GM12878 (cell line): ENCODE measurements around the gene MAP7D2. TPM values are rescaled to one million over a fixed set of nuclear protein-coding genes. Genes with fewer than 3 reads are reported as not detected.

ENCODE experiments used
- ATAC-seq: fragments of 200-7000 bp; cut with Tn5 transposase; 3 replicates; pipeline ENCODE4 v1.9.1; 2020; ENCODE audit warnings: mild to moderate bottlenecking, moderate library complexity
- BruUV-seq: library from RNA; stranded (reverse); fragments of 400-500 nt; replicated peaks from 2 replicates; lab custom pipeline; 2021; lab: Mats Ljungman, UMichigan
- CTCF ChIA-PET: fragments of 300-600 bp; sonication (Branson Sonifier 250); formaldehyde crosslinking; extraction: SDS; loops from one replicate; lab custom pipeline; 2021; ENCODE audit warnings: inconsistent platforms; lab: Yijun Ruan, JAX
- POLR2A ChIA-PET: fragments of 350-600 bp; formaldehyde crosslinking; extraction: SDS; loops from one replicate; lab custom pipeline; 2021; ENCODE audit warnings: inconsistent platforms; lab: Charles Lee
- RAD21 ChIA-PET: fragments of 300-600 bp; sonication (Branson Sonifier 250); formaldehyde crosslinking; loops from one replicate; lab custom pipeline; 2023; ENCODE audit warnings: antibody characterized with exemption; ENCODE audit not compliant: unreplicated experiment; lab: Charles Lee
- SMC1A ChIA-PET: fragments of 300-600 bp; sonication (Branson Sonifier 250); formaldehyde crosslinking; loops from one replicate; lab custom pipeline; 2023; ENCODE audit not compliant: unreplicated experiment, uncharacterized antibody; lab: Charles Lee
- DNase-seq: peaks from one replicate; pipeline ENCODE4 v3.0.0-alpha.2; 2011; ENCODE audit warnings: low read depth, low spot score
- FAIRE-seq: peaks from 3 replicates; lab custom pipeline; 2011; peaks lifted over from hg19 to GRCh38; lab: Jason Lieb, UNC
- H2AFZ ChIP-seq: 2 replicates; pipeline ENCODE4 v1.6.0; 2011; ENCODE audit warnings: low read depth, low read length, control low read depth; ENCODE audit not compliant: control insufficient read depth
- H3K27ac ChIP-seq: 2 replicates; pipeline ENCODE4 v1.5.1; 2011; ENCODE audit warnings: control low read depth; ENCODE audit not compliant: control insufficient read depth, insufficient read depth
- H3K27me3 ChIP-seq, 2 experiments: replicated peaks in 1 of 2; 2 replicates each; pipeline versions ENCODE4 v1.6.0 to v1.6.1; 2011; ENCODE audit warnings: low read length in 1 of 2; ENCODE audit not compliant: control insufficient read depth in 2 of 2, insufficient read depth in 2 of 2
- H3K36me3 ChIP-seq, 2 experiments: 2 replicates each; pipeline ENCODE4 v1.5.1; 2011; ENCODE audit warnings: low read length in 1 of 2; ENCODE audit not compliant: control insufficient read depth in 2 of 2, insufficient read depth in 2 of 2
- H3K4me1 ChIP-seq: 2 replicates; pipeline ENCODE4 v1.6.1; 2011; ENCODE audit warnings: mild to moderate bottlenecking, low read length, moderate library complexity, mixed read lengths; ENCODE audit not compliant: control insufficient read depth, insufficient read depth
- H3K4me2 ChIP-seq: 2 replicates; pipeline ENCODE4 v1.6.0; 2011; ENCODE audit warnings: control low read depth; ENCODE audit not compliant: control insufficient read depth, insufficient read depth
- H3K4me3 ChIP-seq: fragments of 200-600 bp; sonication (generic); 2 replicates; pipeline ENCODE4 v1.5.1; 2016
- H3K79me2 ChIP-seq: 2 replicates; pipeline ENCODE4 v1.6.0; 2011; ENCODE audit warnings: low read length; ENCODE audit not compliant: control insufficient read depth, insufficient read depth
- H3K9ac ChIP-seq: 2 replicates; pipeline ENCODE4 v1.8.0; 2011; ENCODE audit warnings: low read length, control low read depth, mixed read lengths; ENCODE audit not compliant: control insufficient read depth, insufficient read depth
- H3K9me3 ChIP-seq: replicated peaks from 3 replicates; pipeline ENCODE4 v1.5.1; 2011; ENCODE audit warnings: mild to moderate bottlenecking, low read length; ENCODE audit not compliant: control insufficient read depth, insufficient read depth
- H4K20me1 ChIP-seq: 2 replicates; pipeline ENCODE4 v1.6.0; 2011; ENCODE audit not compliant: control insufficient read depth, insufficient read depth
- BACH1 ChIP-seq: fragments of 450-650 bp; IDR thresholded peaks from 2 replicates; pipeline ENCODE4 v1.6.1; 2017; ENCODE audit warnings: mild to moderate bottlenecking, borderline replicate concordance
- BHLHE40 ChIP-seq, 2 experiments: fragments of 450-650 bp in 1 of 2; IDR thresholded peaks; 2 replicates each; pipeline ENCODE4 v1.6.1; 2011 to 2017; ENCODE audit warnings: low read depth in 2 of 2, borderline replicate concordance in 1 of 2, improper control_type of control experiment in 1 of 2, low read length in 1 of 2, mild to moderate bottlenecking in 1 of 2
- CHD4 ChIP-seq: fragments of 200-600 bp; sonication (generic); IDR thresholded peaks from 2 replicates; pipeline ENCODE4 v1.6.1; 2016; ENCODE audit warnings: mild to moderate bottlenecking
- HDAC6 ChIP-seq: fragments of 200-600 bp; sonication (generic); IDR thresholded peaks from one replicate; pipeline ENCODE4 v1.8.0; 2017; ENCODE audit warnings: antibody characterized with exemption; ENCODE audit not compliant: unreplicated experiment
- IRF4 ChIP-seq: IDR thresholded peaks from 2 replicates; pipeline ENCODE4 v1.6.1; 2011; ENCODE audit warnings: low read depth, low read length
- ZZZ3 ChIP-seq: IDR thresholded peaks from 2 replicates; pipeline ENCODE4 v1.6.1; 2011; ENCODE audit warnings: low read depth; ENCODE audit not compliant: control insufficient read depth, insufficient read length
- WGBS: methylation state at CpG from one replicate; pipeline ENCODE4 v1.1.6; 2016; ENCODE audit warnings: low lambda C conversion rate; ENCODE audit not compliant: insufficient replicate concordance, insufficient coverage; ENCODE audit errors: missing lambda C conversion rate; 5-methylcytosine and 5-hydroxymethylcytosine counted together
- in situ Hi-C: fragments of 300-500 bp; cut with MboI; formaldehyde crosslinking; loops from 9 replicates; pipeline ENCODE4 v1.14.3; 2018; ENCODE audit warnings: mixed read lengths
- intact Hi-C: fragments of 100-400 bp; cut with micrococcal nuclease; formaldehyde crosslinking; loops from one replicate; pipeline ENCODE4 v1.14.2; 2022; ENCODE audit not compliant: unreplicated experiment
- polyA plus RNA-seq, 11 experiments: library from polyadenylated mRNA; depleted of rRNA in 4 of 11; unstranded in 6 of 11; stranded (reverse) in 5 of 11; fragments of >200 nt; fragmentation: Nextera tagmentation in 4 of 11; fragmentation: Illumina TruSeq in 1 of 11; extraction: Ambion mirVana in 4 of 11; extraction: Trizol in 1 of 11; gene quantifications; 1 replicate in 1 of 11; 2 replicates in 10 of 11; pipeline versions ENCODE4 v1.2.1 to v1.2.3, GENCODE V29; 2011 to 2016; ENCODE audit warnings: inconsistent platforms in 2 of 11, missing spikeins in 2 of 11, low read depth in 1 of 11
- total RNA-seq, 4 experiments: library from RNA; depleted of rRNA in 3 of 4; stranded (reverse); fragments of >200 nt in 3 of 4; fragmentation: Illumina TruSeq in 1 of 4; extraction: Trizol in 1 of 4; gene quantifications; 2 replicates each; pipeline versions ENCODE4 v1.2.1 to v1.2.3, GENCODE V29; 2013 to 2021
- TF ChIP-seq, protein P1 (sequence below), 3 experiments: IDR thresholded peaks in 2 of 3; conservative IDR thresholded peaks in 1 of 3; 2 replicates each; pipeline ENCODE4 v1.5.1; 2011; ENCODE audit warnings: low read depth in 3 of 3, low read length in 3 of 3, mild to moderate bottlenecking in 3 of 3, control low read depth in 2 of 3, moderate library complexity in 2 of 3, inconsistent platforms in 1 of 3, mixed read lengths in 1 of 3; ENCODE audit not compliant: control insufficient read depth in 2 of 3, insufficient read depth in 1 of 3; ENCODE audit errors: extremely low read depth in 1 of 3
- TF ChIP-seq, protein P2 (sequence below): fragments of 150-350 bp; IDR thresholded peaks from 2 replicates; pipeline ENCODE4 v1.6.1; 2016; ENCODE audit warnings: low read depth, low read length
- TF ChIP-seq, protein P3 (sequence below): IDR thresholded peaks from 2 replicates; pipeline ENCODE4 v1.6.1; 2011; ENCODE audit warnings: mild to moderate bottlenecking, low read depth, low read length, moderate library complexity; ENCODE audit not compliant: insufficient replicate concordance

Gene MAP7D2
- total and polyA plus RNA-seq, 10 of the 15 experiments (the other 5 are each of a cell fraction or from before 2014, with no cell fraction given), result 0.06 to 18.4 (median 0.22) TPM

DNA sequence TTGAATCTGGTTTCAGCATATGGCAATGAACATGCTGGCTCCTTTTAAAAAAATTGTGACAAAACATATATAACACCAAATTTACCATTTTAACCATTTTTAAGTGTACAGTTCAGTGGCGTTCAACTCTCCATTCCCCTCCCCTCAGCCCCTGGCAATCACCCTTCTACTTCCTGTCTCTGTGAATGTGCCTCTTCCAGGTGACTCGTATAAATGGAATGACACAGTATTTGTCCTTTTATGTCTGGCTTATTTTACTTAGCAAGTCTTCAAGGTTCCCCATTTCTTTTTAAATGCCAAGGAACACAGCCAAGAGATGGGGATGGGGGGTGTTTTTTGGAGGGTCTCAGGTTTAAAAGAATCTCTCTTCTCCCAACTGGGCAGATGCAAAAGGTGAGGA, 90.4 kb downstream of the MAP7D2 start:
- no peaks in the 10 kb centered on the region for H3K4me1 ChIP-seq
- ATAC-seq, result no peak
- no peaks in the 10 kb centered on the region for H4K20me1 ChIP-seq
- no peak overlapping the region for H3K4me3 ChIP-seq
- no peak for FAIRE-seq
- in situ Hi-C loops, result no loop called here
- SMC1A ChIA-PET, result no interaction called here
- H3K27ac ChIP-seq, result no peak overlapping the region
- POLR2A ChIA-PET, result interaction anchor here (1.3 kb wide), 1 partner anchor 14 kb away, joined by 3 read pairs; no protein-coding TSS in a partner anchor
- RAD21 ChIA-PET, result no interaction called here
- H3K27me3 ChIP-seq, result no peaks in the 10 kb centered on the region; a peak in 1 of 4 replicates
- no peak for DNase-seq
- H3K79me2 ChIP-seq, result no peaks in the 10 kb centered on the region
- BruUV-seq, result no TSS peak
- no peaks in the 10 kb centered on the region for H3K36me3 ChIP-seq
- CTCF ChIA-PET, result no interaction called here
- H3K9ac ChIP-seq, result no peak overlapping the region
- WGBS, result 22% methylated on average over 2 of the region's 2 CpGs
- no peak overlapping the region for H3K4me2 ChIP-seq
- TF ChIP-seq BHLHE40 (IDR thresholded peaks at IDR 0.05; ENCODE audit: borderline replicate concordance in 1 of 2, low read depth in 2 of 2, low read length in 1 of 2), result no peak
- TF ChIP-seq HDAC6, result no peak
- no peak for TF ChIP-seq CHD4
- no peak for TF ChIP-seq ZZZ3
- TF ChIP-seq IRF4, result no peak
- TF ChIP-seq BACH1, result no peak
- TF ChIP-seq, protein P1, sequence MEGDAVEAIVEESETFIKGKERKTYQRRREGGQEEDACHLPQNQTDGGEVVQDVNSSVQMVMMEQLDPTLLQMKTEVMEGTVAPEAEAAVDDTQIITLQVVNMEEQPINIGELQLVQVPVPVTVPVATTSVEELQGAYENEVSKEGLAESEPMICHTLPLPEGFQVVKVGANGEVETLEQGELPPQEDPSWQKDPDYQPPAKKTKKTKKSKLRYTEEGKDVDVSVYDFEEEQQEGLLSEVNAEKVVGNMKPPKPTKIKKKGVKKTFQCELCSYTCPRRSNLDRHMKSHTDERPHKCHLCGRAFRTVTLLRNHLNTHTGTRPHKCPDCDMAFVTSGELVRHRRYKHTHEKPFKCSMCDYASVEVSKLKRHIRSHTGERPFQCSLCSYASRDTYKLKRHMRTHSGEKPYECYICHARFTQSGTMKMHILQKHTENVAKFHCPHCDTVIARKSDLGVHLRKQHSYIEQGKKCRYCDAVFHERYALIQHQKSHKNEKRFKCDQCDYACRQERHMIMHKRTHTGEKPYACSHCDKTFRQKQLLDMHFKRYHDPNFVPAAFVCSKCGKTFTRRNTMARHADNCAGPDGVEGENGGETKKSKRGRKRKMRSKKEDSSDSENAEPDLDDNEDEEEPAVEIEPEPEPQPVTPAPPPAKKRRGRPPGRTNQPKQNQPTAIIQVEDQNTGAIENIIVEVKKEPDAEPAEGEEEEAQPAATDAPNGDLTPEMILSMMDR (IDR thresholded peaks at IDR 0.05 in 2 of 3, conservative IDR thresholded peaks at IDR 0.05 in 1 of 3; ENCODE audit: control insufficient read depth in 2 of 3, extremely low read depth in 1 of 3, insufficient read depth in 1 of 3, low read depth in 3 of 3, low read length in 3 of 3), result no peak
- TF ChIP-seq, protein P2, sequence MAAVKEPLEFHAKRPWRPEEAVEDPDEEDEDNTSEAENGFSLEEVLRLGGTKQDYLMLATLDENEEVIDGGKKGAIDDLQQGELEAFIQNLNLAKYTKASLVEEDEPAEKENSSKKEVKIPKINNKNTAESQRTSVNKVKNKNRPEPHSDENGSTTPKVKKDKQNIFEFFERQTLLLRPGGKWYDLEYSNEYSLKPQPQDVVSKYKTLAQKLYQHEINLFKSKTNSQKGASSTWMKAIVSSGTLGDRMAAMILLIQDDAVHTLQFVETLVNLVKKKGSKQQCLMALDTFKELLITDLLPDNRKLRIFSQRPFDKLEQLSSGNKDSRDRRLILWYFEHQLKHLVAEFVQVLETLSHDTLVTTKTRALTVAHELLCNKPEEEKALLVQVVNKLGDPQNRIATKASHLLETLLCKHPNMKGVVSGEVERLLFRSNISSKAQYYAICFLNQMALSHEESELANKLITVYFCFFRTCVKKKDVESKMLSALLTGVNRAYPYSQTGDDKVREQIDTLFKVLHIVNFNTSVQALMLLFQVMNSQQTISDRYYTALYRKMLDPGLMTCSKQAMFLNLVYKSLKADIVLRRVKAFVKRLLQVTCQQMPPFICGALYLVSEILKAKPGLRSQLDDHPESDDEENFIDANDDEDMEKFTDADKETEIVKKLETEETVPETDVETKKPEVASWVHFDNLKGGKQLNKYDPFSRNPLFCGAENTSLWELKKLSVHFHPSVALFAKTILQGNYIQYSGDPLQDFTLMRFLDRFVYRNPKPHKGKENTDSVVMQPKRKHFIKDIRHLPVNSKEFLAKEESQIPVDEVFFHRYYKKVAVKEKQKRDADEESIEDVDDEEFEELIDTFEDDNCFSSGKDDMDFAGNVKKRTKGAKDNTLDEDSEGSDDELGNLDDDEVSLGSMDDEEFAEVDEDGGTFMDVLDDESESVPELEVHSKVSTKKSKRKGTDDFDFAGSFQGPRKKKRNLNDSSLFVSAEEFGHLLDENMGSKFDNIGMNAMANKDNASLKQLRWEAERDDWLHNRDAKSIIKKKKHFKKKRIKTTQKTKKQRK, result no peak
- TF ChIP-seq, protein P3, sequence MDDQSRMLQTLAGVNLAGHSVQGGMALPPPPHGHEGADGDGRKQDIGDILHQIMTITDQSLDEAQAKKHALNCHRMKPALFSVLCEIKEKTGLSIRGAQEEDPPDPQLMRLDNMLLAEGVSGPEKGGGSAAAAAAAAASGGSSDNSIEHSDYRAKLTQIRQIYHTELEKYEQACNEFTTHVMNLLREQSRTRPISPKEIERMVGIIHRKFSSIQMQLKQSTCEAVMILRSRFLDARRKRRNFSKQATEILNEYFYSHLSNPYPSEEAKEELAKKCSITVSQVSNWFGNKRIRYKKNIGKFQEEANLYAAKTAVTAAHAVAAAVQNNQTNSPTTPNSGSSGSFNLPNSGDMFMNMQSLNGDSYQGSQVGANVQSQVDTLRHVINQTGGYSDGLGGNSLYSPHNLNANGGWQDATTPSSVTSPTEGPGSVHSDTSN, result no peak
- H2AFZ ChIP-seq, result no peak overlapping the region
- intact Hi-C loops, result no loop called here
- no peaks in the 10 kb centered on the region for H3K9me3 ChIP-seq
